Measurements from ENCODE around the gene GPRIN3.

Gene GPRIN3

DNA sequence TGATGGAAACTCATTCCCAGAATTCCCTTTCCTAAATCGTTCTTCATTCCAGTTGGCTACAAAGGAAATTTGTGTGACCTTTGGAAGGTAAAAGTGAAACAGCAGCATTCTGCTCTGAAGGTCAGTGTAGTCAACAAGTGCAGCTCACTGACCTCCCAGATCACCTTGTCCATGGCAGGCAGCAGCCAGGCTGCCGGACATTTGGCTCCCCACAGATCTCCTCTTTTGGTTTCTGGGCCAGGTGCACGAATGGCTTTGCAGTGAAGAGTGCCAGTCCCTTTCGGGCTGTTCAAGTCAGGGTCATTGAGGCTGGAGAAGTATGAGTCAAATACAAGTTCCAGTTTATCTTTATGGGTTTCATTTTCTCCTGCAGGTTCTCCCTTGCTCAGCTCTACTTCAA lies 14.3 kb downstream of the GPRIN3 start:
- DNase-seq (ENCODE audit: low read depth in 2 of 2, low spot score in 1 of 2) = no peak

DNA sequence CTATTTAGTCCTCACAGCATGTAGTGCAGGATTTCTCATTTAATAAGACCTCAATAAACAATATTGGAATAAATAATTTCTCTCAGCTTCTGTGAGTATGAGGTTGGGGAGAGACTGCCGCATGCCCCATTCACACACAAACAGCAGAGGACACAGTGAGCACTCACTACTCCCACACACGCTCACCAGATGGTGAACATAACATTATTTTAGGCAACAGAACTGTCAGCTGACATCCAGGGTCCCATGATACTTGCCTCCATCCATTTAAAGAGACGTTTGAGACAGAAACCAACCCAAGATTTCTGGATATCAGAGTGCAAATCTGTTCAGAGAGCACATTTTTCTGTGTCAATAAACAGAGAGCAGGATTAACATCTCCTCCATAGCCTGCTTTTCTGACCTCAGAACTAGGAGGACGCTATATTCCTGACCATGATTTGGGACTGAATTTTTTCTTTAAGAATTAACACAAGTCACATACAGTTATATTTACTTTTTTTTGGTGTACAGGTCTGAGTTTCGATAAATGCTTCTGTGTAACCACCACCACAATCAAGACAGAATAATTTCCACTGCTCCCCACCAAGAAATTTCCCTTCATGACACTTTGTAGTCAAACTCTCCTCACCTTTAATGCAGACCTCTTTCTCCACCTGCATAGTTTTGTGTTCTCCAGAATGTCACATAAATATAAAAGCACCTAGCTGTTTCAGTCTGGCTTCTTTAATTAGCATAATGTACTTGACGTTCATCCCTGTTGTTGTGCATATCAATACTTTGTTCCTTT lies 16.7 kb downstream of the GPRIN3 start:
- no peak for DNase-seq (ENCODE audit: low read depth in 2 of 2, low spot score in 1 of 2)

DNA sequence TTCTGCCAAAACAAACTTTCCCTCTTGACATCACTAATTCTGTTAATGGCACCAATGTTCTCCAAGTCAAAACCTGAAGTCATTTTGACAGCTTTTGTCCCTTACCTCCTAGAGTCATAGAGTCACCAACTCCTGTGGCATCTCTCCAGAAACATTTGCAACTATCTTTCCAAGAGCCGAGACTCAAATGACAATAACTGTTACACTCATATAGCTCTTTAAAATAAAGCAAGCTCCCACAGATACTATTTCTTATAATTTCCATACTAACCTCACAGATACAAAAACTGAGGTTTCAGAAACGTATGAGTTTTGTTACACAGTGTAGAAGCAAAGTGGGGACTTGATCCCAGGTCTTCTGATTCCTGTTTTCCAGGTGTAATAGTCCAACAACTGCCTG lies 18.3 kb downstream of the GPRIN3 start:
- no peak for DNase-seq (ENCODE audit: low read depth in 2 of 2, low spot score in 1 of 2)

DNA sequence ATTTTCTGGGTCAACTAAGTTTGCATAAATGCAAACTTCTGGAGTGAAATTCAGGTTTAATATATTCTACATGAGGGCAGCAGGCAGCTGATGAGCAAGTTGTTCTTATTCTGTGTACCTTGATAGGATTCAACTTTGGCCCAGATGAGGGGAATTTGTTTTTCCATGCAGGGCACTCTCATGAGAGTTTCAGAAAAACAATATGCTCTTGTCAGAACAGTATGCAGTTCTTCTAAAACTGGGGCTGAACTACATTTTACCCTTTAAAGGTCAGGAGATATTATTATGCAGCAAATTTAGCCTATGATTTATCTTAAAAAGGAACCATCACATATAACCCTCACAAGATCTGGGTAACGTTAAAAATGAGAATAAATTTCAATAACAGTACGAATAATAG lies 19.2 kb downstream of the GPRIN3 start:
- DNase-seq (ENCODE audit: low read depth in 2 of 2, low spot score in 1 of 2) = no peak

DNA sequence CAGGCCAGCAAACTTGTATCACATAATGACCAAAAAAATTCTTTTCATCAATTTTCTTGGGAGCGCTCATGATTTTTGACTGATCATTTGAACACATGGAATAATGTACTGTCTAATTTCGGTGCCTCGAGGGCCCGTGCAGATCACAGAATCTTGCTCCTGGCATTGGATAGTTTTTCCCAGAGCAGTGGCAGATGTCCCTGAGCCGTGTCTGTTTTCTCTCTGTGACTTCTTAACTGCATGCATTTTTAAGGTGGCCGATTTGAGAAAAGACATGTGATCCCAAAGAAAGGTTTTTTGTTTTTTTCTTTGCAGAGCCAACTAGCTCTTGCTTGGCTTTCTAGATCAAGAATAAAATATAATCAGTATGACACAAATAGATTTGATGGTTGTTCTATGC lies 19.7 kb downstream of the GPRIN3 start:
- no peak for DNase-seq (ENCODE audit: low read depth in 2 of 2, low spot score in 1 of 2)

DNA sequence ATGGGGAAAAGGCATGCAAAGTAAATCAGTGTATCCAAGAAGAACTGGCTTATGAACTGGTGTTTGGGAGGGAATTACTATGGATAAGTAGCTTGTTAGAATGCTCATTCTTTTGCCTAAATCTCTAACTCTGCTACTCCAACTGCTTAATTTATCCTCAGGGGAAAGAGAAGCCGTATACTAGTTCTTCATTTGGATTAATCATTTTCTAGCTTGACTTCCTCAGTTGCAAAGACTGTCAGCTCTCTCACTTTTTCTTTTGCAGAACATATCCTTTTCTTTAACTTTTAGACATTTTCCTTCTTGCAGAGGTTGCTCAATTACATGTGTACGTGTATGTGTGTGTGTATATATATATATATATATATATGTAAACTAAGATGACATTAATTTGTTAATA lies 21.9 kb downstream of the GPRIN3 start:
- no peak for DNase-seq (ENCODE audit: low read depth in 2 of 2, low spot score in 1 of 2)

DNA sequence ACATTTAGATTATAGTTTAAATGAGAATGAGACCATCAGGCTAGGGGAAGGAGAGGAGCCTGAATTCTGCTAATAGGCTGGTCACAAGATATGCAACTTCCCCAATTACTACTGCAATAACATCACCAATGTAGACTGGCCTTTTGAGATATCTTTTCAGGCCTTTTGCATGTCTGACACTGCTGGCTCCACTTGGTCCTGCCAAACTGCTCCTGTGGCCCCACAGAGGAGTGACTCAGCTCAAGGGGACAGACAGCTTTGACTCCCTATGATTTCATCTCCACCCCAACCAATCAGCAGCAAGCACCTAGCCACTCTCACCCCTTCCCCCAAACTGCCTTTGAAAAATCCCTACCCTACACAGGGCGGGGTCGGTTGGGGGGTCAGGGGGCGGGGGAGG lies 22.8 kb downstream of the GPRIN3 start:
- no peak for DNase-seq (ENCODE audit: low read depth in 2 of 2, low spot score in 1 of 2)

DNA sequence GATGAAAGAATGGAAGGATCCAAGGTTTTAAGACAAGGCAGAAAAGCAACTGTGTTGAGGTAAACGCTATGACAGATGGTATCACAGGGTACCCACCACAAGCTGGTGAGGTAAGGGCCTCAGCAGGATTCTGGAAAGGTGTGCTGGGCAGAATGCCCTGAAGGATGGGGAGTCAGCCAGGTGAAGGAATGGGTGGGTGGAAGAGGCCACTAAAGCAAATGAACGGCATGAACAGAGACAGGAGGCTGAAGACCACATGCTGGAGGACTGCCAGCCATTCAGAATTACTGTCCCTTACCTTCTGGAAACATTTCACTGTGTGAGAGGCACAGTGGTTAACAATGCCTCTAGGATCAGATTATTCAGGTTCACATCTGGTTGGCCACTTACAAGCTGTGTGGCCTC lies 23.6 kb downstream of the GPRIN3 start:
- no peak for DNase-seq (ENCODE audit: low read depth in 2 of 2, low spot score in 1 of 2)

DNA sequence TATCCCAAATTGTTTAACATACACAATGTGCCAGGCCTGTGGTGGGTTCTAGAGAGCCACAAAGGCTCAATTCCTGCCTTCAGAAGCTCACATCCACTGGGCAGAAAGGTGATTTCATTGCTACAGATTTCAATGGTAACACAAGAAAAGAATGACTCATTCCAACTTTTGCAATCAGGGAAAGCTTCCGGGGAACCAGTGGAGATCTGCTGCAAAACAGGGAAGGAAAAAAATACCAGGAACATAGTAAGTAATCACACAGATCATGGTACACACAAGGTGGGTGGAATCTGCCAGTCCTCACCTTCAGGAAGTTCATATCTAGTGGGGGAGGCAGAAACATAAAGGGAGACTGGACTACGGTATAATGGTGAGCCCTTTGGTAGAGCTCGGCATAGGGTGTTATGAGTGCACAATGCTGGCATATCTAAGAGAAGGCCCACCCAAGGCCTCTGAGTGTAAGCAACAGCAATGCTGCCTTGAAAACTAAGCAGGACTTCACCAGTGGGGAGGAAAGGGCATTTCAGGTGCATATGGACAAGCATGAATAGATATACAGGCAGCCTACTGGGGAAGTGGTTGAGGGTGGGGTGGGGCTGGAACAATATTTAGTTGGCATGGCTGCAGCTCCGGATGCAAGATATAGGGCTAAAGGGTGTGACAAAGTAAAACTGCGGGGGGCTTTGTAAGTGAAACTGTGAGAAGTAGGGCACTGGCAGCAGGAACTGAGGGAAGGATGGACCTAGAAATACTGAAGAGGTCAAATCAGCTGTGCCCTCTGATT lies 24.2 kb downstream of the GPRIN3 start:
- no peak for DNase-seq (ENCODE audit: low read depth in 2 of 2, low spot score in 1 of 2)

DNA sequence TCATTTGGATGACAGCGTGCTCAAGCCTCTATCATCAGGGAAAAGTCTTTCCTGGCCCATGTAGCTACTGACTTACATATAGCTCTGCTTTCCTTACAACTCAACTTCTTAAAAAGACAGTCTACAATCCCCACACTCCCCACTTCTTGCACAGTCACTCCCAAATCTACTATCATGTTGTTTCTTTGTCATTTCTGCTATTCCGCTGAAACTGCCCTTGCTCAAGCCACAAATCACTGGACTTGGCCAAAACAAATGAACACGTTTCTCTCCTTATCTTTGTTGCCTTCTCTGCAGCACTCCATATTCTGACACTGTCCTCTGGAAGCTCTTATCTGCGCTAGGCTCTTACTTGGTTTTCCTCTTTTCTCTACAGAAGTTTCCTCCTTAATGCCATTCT lies 28.2 kb downstream of the GPRIN3 start:
- DNase-seq (ENCODE audit: low read depth in 2 of 2, low spot score in 1 of 2) = no peak

DNA sequence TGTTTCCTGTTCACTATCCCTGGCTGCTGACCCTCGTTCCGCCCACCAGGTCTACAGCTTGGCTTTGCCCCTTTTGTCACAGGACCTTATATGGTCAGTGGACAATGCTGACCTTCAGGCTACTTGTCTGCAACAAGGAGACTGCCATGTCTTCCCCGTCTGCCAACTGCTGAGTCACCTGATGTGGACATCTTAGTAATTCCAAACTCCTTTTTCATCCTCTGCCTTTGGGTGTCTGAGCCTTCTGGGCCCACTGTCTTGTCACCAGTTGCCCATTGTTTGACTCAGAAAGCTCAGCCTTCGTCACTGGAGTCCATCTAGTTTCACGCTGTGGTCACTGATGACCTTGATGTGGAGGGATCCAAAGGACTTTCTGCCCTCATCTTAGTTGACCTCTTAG lies 30.2 kb downstream of the GPRIN3 start:
- no peak for DNase-seq (ENCODE audit: low read depth in 2 of 2, low spot score in 1 of 2)

DNA sequence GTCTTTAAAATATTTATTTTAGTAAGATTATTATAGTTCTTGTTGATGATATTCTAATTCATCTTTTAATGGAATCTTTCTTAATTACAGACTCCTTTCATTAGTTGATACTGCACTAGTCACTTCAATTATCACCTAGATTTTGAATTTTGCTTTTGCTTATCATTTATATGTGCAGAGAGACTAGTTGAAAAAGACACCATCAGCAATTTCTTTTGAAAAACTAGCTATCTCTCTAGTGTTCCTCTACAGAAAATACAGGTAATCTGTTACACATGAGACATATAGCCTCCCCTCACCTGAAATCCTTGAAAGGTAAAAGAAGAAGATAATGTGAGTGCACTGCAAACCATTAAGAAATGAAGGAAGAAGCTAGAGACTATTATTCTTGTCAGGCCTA lies 31.3 kb downstream of the GPRIN3 start:
- DNase-seq (ENCODE audit: low read depth in 2 of 2, low spot score in 1 of 2) = no peak

DNA sequence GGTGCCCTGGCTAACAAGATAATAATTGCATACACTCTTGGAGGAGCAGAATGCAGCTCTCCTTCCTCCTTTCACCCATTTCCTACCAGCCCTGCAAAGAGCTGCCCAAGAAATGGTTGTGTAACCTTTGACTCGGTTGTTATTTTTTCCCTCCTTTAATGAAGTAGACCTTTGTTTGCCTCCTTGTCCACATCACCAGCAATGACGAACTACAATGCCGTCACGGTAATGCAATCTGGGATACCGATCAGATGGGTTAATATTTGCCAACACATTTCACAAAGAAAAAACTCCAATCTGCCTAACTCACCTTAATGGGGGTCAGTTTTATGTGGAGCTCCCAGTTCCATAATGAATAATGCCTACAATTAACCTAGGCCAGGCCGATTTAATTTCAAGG lies 32.0 kb downstream of the GPRIN3 start:
- no peak for DNase-seq (ENCODE audit: low read depth in 2 of 2, low spot score in 1 of 2)

DNA sequence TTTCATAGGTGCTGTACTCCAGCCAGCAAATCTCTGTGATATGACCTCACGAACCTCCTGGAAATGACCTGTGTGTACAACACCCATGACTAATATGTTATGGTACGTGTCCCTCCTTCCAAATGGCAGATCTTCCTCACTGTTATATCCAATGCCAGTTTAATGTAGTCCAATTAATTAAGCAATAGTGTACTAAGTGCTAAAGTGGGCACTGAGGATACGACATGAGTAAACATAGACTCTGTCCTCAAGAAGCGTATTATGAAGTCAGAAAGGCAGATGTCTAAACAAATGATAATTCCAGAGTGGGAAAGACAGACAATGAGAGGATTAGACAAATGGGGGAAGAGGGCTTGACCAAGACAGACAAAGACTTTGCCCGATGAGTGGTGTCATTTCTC lies 33.9 kb downstream of the GPRIN3 start:
- no peak for DNase-seq (ENCODE audit: low read depth in 2 of 2, low spot score in 1 of 2)

DNA sequence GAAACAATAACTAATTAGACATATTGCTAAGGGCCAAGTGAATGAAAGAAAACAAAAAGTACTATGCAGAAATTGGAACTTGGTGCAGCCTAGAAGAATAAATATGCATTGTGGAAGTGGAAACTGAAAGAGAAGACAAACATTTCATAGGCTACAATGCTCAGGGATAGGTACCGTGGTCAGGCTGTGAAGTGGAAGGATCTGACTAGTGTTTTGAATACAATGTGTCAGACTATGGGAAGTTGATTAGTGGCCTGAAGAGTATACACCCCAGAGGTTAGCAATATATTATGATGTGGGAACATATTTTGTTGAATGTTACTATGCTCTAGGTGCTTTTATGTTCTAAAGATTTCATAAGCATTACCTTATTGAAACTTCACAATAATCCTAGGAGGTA lies 36.8 kb downstream of the GPRIN3 start:
- no peak for DNase-seq (ENCODE audit: low read depth in 2 of 2, low spot score in 1 of 2)

DNA sequence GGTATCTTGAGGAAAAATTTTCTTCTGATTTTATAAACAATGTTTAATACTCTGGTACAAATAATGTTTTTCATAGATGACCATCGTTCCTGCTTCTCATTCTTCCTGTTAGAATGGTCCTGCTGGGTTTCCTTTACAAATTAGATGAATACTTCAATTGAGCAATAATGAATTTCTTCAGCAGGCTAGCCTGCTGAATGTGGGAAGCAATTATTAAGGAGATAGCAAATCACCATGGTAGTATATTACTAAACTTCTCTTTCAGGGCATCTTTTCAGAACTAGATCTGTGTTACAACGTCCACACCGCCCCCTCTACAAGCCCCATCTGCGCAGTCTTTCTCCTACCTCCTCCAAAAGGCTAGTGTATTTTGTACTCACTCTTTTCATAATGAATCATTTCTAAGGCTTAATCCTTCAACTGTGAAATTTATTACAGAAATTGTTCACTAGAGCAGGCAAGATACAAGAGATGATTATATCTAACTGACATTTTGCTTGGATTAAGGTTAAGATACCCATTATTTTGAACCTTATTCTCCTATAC lies 38.4 kb downstream of the GPRIN3 start:
- no peak for DNase-seq (ENCODE audit: low read depth in 2 of 2, low spot score in 1 of 2)

DNA sequence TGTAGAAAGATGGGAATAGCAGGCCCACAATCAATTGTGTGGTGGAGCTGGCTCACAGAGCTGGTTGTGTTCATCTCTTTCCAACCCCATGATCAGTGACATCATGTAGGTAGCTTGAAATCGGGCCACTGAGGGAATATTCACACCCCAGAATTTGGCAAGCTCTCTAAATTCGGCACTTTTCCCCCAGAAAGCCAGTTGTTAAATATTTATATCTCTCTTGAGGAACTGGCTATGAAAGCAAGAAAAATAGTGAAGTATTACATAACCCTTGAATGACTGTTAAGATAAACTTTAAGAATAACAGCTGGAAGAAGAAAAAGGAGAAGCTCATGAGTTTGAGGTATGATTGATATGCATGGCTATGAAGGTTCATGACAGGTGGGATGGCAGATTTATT lies 38.9 kb downstream of the GPRIN3 start:
- no peak for DNase-seq (ENCODE audit: low read depth in 2 of 2, low spot score in 1 of 2)

DNA sequence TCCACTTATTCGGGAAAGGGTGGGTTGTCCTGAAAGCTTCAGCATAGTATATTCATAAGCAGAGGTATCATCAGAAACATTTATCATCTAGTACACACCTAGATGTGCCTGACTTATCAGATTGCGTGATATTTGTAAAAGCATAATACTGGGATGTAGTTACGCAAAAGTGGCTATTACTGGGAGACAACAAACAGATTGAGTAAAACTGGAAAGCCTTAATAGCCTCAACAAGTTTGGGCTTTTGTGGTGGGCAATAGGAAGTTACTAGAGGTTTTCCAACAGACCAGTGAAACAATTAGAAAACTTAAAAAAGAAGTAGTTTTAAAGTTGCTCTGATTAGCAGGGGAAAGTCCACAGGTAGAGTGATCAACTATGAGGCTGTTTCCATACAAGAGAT lies 39.8 kb downstream of the GPRIN3 start:
- DNase-seq (ENCODE audit: low read depth in 2 of 2, low spot score in 1 of 2) = no peak

DNA sequence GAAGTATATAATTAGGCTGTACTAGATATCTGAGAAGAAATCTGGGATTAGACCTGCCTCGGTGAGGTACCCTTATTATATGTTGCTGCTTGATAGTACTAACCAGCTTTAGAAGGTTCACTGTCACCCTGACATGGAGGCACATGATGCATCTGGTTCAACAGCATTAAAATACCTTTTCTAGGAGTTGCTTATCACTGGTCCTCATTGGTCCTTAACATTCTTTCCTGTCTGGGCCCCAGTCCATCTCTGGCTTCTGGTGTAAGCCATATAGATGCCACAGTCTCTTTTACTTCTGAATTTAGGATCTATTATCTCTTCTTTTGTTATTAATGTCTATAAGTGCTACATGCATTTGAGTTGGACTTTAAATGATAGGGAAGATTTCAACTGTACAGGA lies 40.2 kb downstream of the GPRIN3 start:
- no peak for DNase-seq (ENCODE audit: low read depth in 2 of 2, low spot score in 1 of 2)

DNA sequence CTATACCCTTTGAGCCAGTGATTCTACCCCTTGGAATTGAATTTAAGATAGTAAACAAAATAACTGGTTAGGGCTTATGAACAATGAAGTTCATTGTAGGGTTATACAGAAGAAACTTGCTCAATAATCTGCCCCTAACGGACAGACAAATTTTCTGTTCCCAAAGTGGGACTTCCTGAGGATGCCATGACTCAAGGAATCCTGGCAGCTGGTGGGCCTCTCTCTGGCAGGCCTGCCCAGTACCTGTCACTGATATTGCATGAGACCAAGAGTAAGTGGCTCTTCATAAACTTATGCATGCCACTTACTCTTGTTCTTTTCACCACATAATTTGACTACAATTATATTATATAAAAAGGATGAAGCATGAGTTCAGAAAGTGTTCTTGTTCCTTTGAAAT lies 41.5 kb downstream of the GPRIN3 start:
- no peak for DNase-seq (ENCODE audit: low read depth in 2 of 2, low spot score in 1 of 2)

DNA sequence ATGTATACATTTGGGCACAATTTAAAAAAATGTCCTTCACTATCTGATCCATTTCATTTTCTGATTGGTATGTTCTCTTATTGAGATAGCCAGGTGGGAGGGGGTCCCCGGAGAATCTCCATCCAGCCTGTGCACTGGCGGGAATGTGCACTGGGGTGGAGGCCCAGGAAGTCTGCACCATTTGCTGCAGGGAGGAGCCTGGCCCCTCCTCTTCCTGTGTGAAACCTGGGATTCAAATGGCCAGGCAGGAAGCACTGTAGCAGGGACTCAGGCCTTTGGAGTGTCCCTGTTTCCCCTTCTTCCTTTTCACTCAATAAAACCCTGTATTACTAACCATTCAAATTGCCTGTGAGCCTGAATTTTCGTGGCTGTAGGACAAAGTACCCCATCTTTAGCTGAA lies 44.3 kb downstream of the GPRIN3 start:
- no peak for DNase-seq (ENCODE audit: low read depth in 2 of 2, low spot score in 1 of 2)

DNA sequence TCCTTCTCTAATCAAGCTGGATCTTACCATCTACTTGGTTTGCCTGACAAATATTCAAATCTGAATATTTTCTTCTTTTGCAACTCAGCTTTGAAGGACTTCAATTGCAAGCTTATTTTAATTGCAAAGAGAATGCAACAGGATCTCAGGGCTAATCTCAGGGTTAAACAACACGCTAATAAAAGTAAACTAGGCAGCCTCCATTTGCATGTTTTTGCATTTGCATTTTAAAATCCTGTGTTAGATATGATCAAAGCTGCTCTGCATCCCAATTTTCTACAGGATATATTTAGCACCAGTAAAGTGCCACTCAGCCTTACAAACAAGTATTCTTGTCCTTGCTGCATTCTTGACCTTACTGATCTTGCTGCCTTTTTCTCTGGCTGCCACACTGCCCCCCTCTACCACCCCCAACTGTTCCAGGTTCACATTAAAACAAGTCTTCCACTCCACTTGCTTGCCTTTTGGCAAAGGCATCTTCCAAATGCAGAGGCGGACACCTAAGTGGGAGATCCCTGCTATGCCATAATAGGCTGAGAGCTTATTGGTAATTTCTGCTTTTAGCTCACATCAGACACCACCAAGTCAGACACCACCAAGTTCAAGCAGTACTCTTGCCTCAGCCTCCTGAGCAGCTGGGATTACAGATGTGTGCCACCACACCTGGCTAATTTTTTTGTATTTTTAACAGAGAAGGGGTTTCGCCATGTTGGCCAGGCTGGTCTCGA lies 48.1 kb downstream of the GPRIN3 start:
- no peak for DNase-seq (ENCODE audit: low read depth in 2 of 2, low spot score in 1 of 2)

Measured in stimulated activated CD8-positive, alpha-beta memory T cell treated with anti-CD3 and anti-CD28 coated beads, Interleukin-4, amount 100 ng/mL, for 1 hour (primary cell).